HG02852 (cell line): ENCODE data around the gene ADAT2.
A peak's percentile ranks its signal among the peaks of the same experiment; 100 is the strongest.
"Not testable (repeated sequence)": the region's sequence is repeated elsewhere in the genome, so short reads cannot be mapped to it uniquely, and the experiment has no call there.

Source experiments
- ATAC-seq: cut with Tn5 transposase; IDR thresholded peaks from one replicate; pipeline ENCODE4 v1.9.1; 2021; ENCODE audit warnings: mild to moderate bottlenecking, moderate library complexity; ENCODE audit not compliant: unreplicated experiment

ADAT2 gene

GRCh38 chr6:143450453-143451371, at the start of gene ADAT2, which contains the start of gene PEX3:
Gene ADAT2, minus strand, starts transcription at chr6:143450695. Its CDS starts 37 bp downstream, at chr6:143450658.
Gene PEX3, plus strand, starts transcription at chr6:143450805. Its CDS starts 238 bp downstream, at chr6:143451043.
- ATAC-seq = peak; percentile 93

DNA sequence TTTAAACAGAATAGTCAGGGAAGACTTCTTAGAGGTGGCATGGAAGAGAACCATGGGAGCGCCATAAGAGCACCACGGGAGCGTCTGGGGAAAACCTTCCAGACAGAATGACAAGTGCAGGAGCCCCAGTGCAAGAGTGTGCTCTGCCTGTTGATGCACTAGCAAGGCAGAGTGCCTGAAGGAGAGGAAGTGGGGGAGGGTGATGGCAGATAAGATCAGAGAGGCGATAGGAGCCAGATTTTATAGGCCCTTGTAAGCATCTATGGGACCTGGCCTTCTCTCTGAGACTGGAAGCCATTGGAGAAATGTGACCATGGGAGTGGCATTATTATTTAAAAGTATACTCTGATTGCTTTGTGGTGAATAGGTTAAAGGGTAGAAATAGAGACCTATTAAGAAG, 47.9 kb upstream of the ADAT2 start:
- ATAC-seq = no peak

DNA sequence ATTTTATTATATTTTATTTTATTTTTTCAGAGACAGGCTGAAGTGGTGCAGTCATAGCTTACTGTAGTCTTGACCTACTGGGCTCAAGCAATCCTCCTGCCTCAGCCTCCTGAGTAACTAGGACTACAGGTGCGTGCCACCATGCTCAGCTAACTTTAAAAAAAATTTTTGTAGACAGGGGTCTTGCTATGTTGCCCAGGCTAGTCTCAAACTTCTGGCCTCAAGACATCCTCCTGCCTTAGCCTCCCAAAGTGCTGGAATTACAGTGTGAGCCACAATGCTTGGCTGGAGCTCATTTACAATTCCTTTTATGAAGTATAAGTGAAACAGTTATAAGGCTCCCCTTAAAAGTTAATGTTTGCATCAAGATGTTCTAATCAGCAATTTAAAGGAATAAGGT, 46.5 kb upstream of the ADAT2 start:
- no peak for ATAC-seq

DNA sequence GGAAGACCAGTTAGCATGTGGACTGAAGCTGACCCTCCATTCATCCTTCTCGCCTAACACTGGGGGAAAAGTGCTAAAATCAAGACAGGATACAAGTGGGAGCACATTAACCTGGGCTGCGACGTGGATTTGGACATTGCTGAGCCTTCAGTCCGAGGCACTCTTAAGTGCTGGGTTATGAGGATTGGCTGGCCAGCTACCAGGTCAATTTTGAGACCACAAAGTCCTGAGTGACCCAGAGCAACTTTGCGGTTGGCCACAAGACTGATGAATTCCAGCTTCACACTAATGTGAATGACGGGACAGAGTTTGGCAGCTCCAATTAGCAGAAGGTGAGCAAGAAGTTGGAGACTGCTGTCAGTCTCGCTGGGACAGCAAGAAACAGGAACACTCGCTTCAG, 40.3 kb upstream of the ADAT2 start:
- no peak for ATAC-seq

DNA sequence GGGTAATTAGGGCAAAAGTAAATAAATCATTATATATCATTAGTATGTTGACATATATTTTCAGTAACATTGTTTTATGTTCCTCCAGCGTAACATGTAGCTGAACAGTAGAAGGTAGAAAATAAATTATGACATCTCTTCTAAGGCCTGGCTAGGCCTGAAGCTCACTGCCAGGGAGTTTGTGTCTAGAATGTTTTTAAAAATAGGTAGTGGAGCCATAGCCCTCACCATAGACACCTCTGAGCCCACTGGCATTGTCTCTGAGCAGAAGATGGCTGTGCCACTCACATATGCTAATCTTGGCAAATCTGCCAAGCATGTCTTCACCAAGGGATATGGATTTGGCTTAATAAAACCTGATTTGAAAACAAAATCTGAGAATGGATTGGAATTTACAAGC, 39.7 kb upstream of the ADAT2 start:
- ATAC-seq = no peak

- no peak for ATAC-seq
Observed at GRCh38 chr6:143486752-143487151, 36.3 kb upstream of the ADAT2 start.

GRCh38 chr6:143485967-143486366, 35.5 kb upstream of the ADAT2 start:
- no peak for ATAC-seq

GRCh38 chr6:143482593-143482992, 32.1 kb upstream of the ADAT2 start:
- ATAC-seq = no peak

DNA sequence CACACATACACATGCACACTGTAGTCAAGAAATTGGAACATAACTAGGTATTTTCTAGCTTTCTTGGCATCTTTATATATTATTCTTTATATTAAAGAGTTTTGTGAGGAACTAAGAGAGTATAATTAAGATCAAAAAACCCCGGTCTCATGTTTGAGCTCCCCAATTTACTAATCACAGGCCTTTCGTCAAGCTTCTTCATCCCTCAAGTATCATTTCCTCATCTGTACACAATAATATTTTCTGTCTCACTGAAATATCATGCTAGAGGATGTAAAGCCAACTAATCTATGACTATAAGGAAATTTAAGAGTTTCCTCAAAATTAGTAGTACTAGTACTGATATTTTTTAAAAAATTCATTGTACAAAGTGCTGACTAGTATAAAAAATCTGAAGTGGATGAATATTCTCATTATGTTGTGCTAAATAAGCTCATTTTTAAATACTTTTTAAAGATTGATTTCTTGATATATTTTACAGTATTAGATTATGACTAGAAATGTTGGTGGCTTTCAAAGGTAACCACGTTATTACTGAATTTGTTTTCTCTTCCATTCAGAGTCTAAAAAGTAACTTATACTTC, 28.1 kb upstream of the ADAT2 start:
- peak; percentile 68 for ATAC-seq

DNA sequence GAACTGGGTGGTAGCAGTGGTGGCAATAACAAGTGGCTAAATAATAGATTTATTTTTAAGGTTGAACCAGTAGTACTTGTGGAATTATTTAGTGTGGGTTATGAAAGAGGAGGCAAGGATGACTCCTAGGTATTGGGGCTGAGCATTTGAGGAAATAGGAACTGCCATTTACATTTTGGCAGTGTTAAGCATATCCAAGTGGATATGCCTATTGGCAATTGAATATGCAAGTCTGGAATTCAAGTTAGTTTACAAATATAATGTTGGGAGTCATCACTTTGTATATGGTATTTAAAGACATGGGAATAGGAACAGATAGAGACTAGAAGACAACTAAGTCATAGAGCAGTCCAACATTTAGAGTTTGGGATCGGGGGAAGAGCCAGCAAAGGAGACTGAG, 26.1 kb upstream of the ADAT2 start:
- no peak for ATAC-seq

DNA sequence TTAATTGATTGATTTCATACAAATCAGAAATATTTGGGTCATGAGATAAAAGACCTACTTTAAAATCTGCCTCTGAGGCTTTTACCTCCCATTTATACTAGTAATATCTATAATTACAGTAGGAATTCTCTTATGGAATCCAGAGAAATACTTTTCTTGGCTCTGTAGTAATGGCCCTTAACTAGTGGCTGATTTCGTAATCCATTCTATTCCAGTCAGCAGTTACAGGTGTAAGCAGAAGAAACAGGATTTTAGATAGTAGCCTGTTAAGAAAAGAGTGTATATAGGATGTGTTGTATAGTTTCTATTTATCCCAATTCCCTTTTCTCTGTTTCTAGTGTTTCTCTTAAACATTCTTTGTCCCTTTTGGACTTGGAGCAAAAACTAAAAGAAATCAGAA, 21.3 kb upstream of the ADAT2 start:
- ATAC-seq = no peak

GRCh38 chr6:143468823-143469222, 18.3 kb upstream of the ADAT2 start:
- ATAC-seq = not testable (repeated sequence)

DNA sequence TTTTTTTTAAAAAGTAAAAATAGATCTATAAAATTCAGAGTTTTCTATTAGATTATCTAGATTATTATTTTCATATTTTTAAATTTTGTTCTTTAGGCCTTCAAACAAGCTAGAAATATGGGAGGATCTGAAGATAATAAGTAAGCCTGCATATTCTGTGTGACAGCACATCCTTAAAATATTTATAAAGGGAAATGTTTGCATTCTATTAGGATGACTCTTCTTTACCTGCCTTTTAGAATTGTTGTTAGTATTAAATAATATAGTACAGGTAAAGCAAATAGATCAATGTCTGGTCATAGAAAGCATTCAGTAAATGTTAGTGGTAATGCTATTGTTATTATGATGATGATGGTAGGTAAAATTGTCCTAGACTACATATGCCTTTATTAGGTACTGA, 17.5 kb upstream of the ADAT2 start:
- no peak for ATAC-seq

DNA sequence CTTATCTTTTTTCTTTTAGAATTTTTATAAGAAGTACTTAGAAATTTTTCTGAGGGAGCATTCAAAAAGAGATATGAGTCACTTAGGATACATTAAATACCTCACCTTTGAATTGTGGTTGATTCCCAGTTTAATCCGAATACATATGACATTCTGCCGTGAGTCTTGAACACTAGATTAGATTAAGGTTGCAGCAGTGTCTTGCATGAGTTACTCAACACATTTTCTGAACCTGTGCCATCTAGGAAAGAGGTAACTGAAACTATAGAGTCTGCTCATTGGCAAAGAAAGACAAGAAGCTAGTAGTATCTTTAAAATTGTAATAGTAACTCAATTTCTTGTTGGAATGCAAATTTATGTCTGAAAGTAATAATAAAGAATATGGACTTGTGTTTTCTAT, 15.1 kb upstream of the ADAT2 start:
- no peak for ATAC-seq

DNA sequence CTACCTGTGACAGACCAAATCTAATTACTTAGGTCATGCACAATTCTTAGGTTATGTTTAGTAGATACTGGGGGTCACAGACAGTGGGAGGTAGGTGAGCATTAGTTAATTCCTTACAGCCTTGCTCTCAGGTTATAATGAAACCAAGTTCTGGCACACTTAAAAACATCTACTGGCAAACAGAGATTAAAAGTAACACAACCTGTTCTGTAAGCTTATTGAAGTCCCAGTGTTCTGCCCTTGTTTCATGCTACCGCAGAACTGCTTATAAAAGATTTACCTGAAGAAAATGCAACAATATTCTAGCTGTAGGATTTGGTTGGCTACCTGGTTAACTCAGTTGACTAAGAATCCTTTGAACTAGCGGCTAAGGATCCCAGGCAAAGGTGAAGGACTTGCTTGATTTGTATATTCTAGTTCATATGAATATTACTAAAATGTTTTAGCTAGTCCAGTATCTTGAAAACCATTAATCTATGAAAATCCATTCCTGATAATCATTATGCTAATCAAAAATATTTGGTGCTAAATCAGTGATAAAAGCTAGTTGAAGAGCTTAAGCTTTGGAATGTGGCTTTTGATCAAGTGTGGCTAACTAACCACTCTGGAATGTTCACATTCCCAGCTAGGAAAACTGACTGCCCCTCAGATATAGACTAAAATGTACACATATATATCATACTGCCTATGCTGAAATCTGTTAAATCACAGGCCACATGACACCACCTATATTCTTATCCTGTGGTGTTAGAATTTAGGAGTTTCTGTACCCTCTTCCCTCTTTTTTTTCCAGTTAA, 7.3 kb upstream of the ADAT2 start:
- no peak for ATAC-seq

DNA sequence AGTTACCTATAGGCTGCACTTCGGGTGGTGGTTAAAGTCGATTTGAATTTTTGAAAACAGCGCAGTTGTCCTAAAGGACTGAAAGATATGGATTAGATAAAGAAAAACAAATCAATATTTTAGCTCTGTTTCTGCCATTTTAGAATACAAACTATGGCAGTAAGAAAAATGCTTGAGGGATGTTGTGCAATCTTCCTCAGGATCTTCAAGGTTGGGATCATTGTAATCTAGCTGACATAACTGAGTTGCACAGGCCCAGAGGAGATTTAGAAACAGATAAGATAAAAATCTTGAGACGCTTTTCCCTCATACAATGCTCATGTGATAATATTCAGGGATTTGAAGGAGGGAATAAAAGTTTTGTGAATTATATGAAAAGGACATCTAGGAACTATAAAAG, 1.0 kb upstream of the ADAT2 start:
- ATAC-seq = no peak

DNA sequence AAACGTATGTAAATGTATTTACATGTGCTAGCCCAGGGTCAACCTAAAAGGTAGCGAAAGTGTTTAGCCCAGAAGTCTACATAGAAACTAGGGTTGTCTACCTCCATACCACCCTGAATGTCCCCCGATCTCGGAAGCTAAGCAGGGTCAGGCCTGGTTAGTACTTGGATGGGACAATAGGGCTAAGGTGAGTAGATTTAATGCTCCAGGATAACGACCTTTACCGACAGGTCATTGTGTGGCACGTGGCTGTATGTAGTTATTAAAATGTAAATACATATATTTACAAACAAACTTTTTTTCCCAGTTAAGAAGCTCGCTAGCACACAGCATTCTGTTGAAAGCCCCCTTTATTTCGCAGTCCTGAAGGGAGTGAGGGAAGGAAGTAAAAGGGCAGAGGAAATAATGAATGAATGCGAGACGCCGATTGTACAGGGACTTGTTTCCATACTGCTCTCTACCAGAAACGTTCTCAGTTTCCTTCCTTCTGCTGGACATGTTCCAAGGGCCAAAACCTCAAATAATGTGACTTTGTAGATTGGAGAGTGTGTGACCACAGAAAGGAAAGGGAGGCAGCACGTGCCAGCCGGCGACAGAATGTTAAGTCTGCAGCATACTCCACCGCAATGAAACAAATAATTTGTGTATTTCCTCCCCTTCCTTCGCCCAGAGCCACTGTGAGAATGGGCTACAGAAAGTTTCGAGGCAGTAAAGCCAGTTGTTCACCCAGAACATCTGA, 612 bp downstream of the ADAT2 start:
- peak; percentile 3 for ATAC-seq

- no peak for ATAC-seq
Observed at GRCh38 chr6:143449082-143449713, 1.3 kb downstream of the ADAT2 start.

GRCh38 chr6:143447865-143448264, 2.6 kb downstream of the ADAT2 start:
- not testable (repeated sequence) for ATAC-seq

- ATAC-seq = no peak
Observed at GRCh38 chr6:143443096-143443495, 7.4 kb downstream of the ADAT2 start.
